ENCODE measurements around the gene ZNF718.
"Not testable (repeated sequence)": the region's sequence is repeated elsewhere in the genome, so short reads cannot be mapped to it uniquely, and the experiment has no call there.

Gene ZNF718

DNA sequence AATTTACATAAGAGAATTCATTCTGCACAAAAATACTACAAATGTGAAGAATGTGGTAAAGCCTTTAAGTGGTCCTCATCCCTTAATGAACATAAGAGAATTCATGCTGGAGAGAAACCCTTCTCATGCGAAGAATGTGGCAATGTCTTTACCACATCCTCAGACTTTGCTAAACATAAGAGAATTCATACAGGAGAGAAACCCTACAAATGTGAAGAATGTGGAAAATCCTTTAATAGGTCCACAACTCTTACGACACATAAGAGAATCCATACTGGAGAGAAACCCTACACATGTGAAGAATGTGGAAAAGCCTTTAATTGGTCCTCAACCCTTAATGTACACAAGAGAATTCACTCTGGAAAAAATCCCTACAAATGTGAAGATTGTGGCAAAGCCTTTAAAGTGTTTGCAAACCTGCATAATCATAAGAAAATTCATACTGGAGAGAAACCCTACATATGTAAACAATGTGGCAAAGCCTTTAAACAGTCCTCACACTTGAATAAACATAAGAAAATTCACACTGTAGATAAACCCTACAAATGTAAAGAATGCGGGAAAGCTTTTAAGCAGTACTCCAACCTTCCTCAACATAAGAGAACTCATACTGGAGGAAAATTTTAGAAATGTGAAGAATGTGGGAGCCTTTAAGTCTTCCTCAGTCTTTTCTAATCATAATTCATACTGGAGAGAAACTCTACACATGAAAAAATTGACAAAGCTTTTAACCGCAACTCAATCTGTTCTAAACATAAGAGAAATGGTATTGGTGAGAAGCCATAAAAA lies 37.4 kb downstream of the ZNF718 start:
- no peak for DNase-seq (ENCODE audit: low read depth in 2 of 2)

GRCh38 chr4:169640-170039 lies 45.3 kb downstream of the ZNF718 start:
- not testable (repeated sequence) for DNase-seq (ENCODE audit: low read depth in 2 of 2)

DNA sequence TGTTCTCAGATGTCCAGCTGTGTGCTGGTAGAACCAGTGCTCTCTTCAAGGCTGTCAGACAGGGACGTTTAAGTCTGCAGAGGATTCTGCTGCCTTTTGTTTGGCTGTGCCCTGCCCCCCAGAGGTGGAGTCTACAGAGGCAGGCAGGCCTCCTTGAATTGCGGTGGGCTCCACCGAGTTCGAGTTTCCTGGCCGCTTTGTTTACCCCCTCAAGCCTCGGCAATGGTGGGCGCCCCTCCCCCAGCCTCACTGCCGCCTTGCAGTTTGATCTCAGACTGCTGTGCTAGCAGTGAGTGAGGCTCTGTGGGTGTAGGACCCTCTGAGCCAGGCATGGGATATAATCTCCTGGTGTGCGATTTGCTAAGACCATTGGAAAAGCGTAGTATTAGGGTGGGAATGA lies 47.0 kb downstream of the ZNF718 start:
- DNase-seq (ENCODE audit: low read depth in 2 of 2): not testable (repeated sequence)

DNA sequence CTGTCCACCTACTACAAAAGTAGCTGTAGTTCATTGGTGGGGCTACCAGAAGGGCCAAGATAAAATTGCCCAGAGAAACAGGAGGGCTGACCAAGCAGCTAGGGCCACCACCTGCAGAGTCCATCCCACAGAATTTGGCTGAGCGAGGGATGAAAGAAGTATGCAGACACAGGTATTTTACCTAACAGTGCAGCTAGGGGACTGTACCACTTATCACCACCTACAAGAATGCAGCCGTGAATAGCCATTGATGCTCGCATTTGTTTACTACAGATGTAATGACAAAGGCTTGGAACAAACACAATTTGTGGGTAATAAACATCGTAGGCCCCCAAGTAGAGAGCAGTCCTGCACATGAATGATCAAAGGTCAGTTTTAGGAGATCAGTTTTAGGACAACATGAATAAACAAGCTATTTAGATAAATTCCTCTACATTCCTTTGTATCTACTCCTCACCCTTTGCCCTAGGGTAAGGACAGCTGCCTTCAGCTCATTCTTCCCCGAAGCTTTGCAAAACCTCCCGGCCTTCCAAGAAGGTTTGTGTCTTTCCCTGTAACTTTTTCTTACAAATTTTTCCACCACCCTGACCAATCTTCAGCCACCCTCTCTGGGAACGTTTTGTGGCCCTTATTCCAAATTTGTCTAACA lies 49.5 kb downstream of the ZNF718 start:
- DNase-seq (ENCODE audit: low read depth in 2 of 2): no peak

- no peak for DNase-seq (ENCODE audit: low read depth in 2 of 2)
Measured at GRCh38 chr4:175986-176385, 51.7 kb downstream of the ZNF718 start.

GRCh38 chr4:176995-177394 lies 52.7 kb downstream of the ZNF718 start:
- no peak for DNase-seq (ENCODE audit: low read depth in 2 of 2)

DNA sequence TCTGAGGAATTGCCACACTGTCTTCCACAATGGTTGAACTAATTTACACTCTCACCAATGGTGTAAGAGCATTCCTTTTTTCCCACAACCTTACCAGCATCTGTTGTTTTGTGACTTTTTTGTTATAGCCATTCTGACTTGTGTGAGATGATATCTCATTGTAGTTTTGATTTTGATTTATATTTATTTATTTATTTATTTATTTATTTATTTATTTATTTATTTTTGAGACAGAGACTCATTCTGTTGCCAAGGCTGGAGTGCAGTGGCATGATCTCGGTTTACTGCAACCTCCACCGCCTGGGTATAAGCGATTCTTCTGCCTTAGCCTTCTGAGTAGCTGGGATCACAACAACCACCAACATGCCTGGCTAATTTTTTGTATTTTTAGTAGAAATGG lies 57.9 kb downstream of the ZNF718 start:
- not testable (repeated sequence) for DNase-seq (ENCODE audit: low read depth in 2 of 2)

- DNase-seq (ENCODE audit: low read depth in 2 of 2): no peak
Measured at GRCh38 chr4:188091-188490, 63.8 kb downstream of the ZNF718 start.

DNA sequence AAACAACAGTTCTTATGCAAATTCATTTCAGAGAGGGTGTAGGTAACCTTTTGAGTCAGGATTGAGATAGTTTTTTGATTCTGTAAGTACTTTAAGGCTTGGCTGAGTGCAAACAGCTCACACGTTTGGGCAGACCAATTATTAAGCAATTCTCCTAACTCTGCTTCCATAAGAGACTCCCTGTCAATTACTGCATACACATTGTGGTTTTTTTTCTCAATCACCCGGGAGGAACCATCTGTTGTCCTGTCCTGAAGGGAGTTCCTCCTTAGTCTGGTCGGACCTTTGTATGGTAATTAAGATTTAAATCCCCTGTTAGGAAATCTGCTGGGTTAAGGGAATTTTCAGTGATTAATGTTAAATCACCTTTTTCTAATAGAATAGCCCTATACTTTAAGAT lies 70.9 kb downstream of the ZNF718 start:
- DNase-seq (ENCODE audit: low read depth in 2 of 2): not testable (repeated sequence)

- DNase-seq (ENCODE audit: low read depth in 2 of 2): no peak
Measured at GRCh38 chr4:200936-201335, 76.6 kb downstream of the ZNF718 start.

DNA sequence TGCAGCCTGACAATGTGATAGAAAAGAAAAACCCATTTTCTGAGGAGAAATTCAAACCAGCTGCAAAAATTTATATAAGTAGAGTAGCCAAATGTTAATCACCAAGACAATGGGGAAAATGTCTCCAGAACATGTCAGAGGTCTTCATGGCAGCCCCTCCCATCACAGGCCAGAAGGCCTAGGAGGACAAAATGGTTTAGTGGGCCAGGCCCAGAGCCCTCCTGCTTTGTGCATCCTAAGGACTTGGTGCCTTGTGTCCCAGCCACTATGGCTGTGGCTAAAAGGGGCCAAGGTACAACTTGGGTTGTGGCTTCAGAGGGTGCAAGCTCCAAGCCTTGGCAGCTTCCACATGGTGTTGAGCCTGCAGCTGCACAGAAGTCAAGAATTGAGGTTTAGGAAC lies 78.5 kb downstream of the ZNF718 start:
- not testable (repeated sequence) for DNase-seq (ENCODE audit: low read depth in 2 of 2)

- DNase-seq (ENCODE audit: low read depth in 2 of 2): no peak
Measured at GRCh38 chr4:205097-205756, 80.9 kb downstream of the ZNF718 start.

GRCh38 chr4:206054-206453 lies 81.8 kb downstream of the ZNF718 start:
- DNase-seq (ENCODE audit: low read depth in 2 of 2): no peak

DNA sequence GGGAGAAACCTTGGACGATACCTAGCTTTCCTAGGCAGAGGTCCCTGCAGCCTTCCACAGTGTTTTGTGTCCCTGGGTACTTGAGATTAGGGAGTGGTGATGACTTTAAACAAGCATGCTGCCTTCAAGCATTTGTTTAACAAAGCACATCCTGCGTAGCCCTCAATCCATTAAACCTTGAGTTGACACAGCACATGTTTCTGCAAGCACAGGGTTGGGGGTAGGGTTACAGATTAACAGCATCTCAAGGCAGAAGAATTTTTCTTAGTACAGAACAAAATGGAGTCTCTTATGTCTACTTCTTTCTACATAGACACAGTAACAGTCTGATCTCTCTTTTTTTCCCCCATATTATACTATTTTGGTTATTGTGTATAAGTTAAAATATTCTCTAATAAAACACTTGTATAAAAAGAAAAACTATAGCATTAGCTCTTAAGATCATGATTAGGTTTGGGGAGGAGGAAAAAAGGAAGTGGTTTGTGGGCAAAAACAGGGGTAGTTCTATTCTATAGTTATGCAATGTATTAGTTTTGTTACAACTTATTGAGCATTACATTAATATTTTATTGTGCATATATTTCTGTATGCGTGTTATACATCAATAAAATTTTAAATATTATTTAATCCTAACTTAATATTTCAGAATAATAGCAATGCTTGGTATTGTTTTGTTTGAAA lies 84.3 kb downstream of the ZNF718 start:
- DNase-seq (ENCODE audit: low read depth in 2 of 2): not testable (repeated sequence)

DNA sequence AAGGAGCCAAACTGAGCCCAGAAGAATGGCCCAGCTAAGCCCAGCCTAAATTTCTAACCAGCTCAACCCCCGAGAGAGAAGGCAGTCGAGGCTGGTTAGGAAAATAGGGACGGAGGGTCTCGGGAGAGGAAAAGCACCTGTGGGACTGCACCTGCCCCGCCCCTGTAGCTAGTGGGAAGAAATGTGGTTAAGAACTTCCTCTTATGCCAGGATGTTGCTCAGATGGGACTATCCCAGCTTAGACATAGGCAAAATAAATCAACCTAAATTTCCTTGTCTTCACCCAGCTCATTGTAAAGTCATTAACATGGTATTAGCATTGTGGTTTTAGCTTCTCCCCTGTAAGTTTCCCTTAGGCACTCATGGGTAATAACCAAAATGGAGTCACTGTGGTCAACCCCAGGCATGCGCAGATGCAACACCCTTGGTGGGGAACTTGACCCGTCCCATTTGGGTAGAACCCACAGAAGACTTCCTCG lies 86.8 kb downstream of the ZNF718 start:
- no peak for DNase-seq (ENCODE audit: low read depth in 2 of 2)

DNA sequence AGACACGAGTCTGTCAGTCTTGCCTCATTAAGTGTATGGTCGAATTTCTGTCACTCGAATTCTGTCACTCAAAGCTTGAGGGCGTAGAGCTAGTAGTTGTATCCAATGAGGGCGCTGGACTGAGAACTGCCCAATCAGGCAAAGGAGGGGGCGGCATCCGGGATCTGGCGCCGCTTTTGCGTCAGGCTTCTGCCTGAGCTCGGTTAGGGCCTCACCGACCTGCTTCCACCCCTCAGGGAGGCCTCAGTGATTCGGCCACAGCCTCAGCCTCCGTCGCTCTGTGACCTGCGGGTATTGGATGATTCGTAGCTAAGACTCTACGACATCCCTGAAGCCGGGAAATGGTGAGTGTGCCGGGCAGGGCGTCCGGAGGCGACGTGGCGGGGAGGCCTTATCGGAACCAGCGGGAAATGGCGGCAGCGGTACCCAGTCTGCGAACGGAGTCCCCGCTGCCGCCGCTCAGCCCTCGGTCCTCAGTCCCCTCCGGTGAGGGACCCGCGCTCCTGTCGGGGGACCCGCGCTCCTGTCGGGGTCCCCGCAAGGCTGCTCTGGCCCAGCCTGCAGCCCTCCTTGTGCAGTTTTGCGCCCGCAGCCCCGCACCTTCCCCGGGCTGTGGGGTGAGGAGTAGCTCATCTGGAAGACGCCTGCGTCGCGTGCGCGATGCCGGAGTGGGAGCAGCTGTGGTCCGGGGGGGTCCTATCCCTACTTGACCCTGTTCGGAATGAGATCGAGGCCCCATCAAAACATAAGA lies 88.3 kb downstream of the ZNF718 start:
- DNase-seq (ENCODE audit: low read depth in 2 of 2): no peak

DNA sequence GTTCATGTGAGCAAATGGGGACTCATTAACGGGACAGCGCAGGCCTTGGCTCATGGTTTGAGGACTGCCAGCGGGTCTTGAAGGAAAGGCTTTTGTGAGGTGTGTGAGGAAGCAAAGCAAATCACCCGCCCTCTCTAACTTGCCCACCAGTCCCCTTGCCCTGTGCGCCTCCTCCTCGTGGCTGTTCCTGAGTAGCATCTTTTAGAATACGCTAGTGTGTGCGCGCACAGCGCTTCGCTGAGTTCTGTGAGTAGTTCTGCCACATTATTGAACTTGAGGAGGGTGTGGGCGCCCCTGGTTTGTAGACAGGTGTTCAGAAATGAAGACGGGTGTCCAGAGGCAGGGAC lies 88.9 kb downstream of the ZNF718 start:
- not testable (repeated sequence) for DNase-seq (ENCODE audit: low read depth in 2 of 2)
